Stimulated activated CD8-positive, alpha-beta memory T cell treated with anti-CD3 and anti-CD28 coated beads, Interleukin-4, amount 100 ng/mL, for 1 hour (primary cell): ENCODE measurements around the gene ANXA9.

ENCODE experiments used
- DNase-seq, 2 donors: peaks; one replicate each; pipeline ENCODE4 v3.0.0-alpha.2; 2020; ENCODE audit warnings: low read depth in 2 of 2, low spot score in 1 of 2

The ANXA9 gene

GRCh38 chr1:151003180-151003579 is 21.1 kb downstream of the ANXA9 start:
- no peak for DNase-seq

- no peak for DNase-seq
These were observed 23.7 kb downstream of the ANXA9 start for GRCh38 chr1:151005729-151006319.

- no peak for DNase-seq
These were observed 24.4 kb downstream of the ANXA9 start, which contains the start of gene MINDY1 for GRCh38 chr1:151006327-151007052. MINDY1 (minus strand) TSS chr1:151006902; CDS start chr1:151002617, 4,285 bp downstream.

- no peak for DNase-seq
These were observed 25.8 kb downstream of the ANXA9 start for GRCh38 chr1:151007853-151008243.

GRCh38 chr1:151008244-151009205 is 26.4 kb downstream of the ANXA9 start, which contains the start of gene PRUNE1:
PRUNE1 (plus strand) TSS chr1:151008449; CDS start chr1:151008633, 184 bp downstream.
- DNase-seq: peak; percentile 92 to 95

- DNase-seq: no peak
These were observed 27.1 kb downstream of the ANXA9 start for GRCh38 chr1:151009206-151009587.

GRCh38 chr1:151009674-151010345 is 27.7 kb downstream of the ANXA9 start:
- DNase-seq: no peak

GRCh38 chr1:151010346-151010726 is 28.2 kb downstream of the ANXA9 start:
- DNase-seq: no peak

GRCh38 chr1:151011154-151011850 is 29.2 kb downstream of the ANXA9 start:
- DNase-seq: no peak

- no peak for DNase-seq
These were observed 30.8 kb downstream of the ANXA9 start for GRCh38 chr1:151012684-151013471.

GRCh38 chr1:151013518-151013917 is 31.4 kb downstream of the ANXA9 start:
- no peak for DNase-seq

- peak; percentile 76 to 80 for DNase-seq
These were observed 42.6 kb downstream of the ANXA9 start for GRCh38 chr1:151024540-151025146.

GRCh38 chr1:151026460-151026859 is 44.4 kb downstream of the ANXA9 start:
- DNase-seq: no peak

- no peak for DNase-seq
These were observed 50.1 kb downstream of the ANXA9 start for GRCh38 chr1:151032164-151032563.

GRCh38 chr1:151035167-151035566 is 53.1 kb downstream of the ANXA9 start:
- DNase-seq: no peak

GRCh38 chr1:151036356-151036755 is 54.3 kb downstream of the ANXA9 start, which contains the start of gene BNIPL:
BNIPL (plus strand) TSS chr1:151036586; CDS start chr1:151036726, 140 bp downstream.
- no peak for DNase-seq

GRCh38 chr1:151037032-151037431 is 54.9 kb downstream of the ANXA9 start:
- DNase-seq: no peak

- no peak for DNase-seq
These were observed 57.4 kb downstream of the ANXA9 start for GRCh38 chr1:151039521-151039920.

- no peak for DNase-seq
These were observed 61.1 kb downstream of the ANXA9 start for GRCh38 chr1:151043163-151043562.
